PC-3 (cell line): ENCODE results near the gene SPESP1.

Source experiments
- EZH2 ChIP-seq: fragments of 300-600 bp; sonication (generic); IDR thresholded peaks from one replicate; pipeline ENCODE4 v1.6.1; 2017; ENCODE audit warnings: antibody characterized with exemption, mild to moderate bottlenecking, low read length; ENCODE audit not compliant: unreplicated experiment
- EZH2phosphoT487 ChIP-seq: fragments of 300-600 bp; sonication (generic); IDR thresholded peaks from 2 replicates; pipeline ENCODE4 v1.6.1; 2018; ENCODE audit warnings: mild to moderate bottlenecking, antibody characterized with exemption, low read length, borderline replicate concordance
- TF ChIP-seq, protein P1 (sequence below): fragments of 300-600 bp; sonication (generic); conservative IDR thresholded peaks from 2 replicates; pipeline ENCODE4 v1.5.1; 2017; ENCODE audit warnings: antibody characterized with exemption, low read depth, mild to moderate bottlenecking, low read length

DNA sequence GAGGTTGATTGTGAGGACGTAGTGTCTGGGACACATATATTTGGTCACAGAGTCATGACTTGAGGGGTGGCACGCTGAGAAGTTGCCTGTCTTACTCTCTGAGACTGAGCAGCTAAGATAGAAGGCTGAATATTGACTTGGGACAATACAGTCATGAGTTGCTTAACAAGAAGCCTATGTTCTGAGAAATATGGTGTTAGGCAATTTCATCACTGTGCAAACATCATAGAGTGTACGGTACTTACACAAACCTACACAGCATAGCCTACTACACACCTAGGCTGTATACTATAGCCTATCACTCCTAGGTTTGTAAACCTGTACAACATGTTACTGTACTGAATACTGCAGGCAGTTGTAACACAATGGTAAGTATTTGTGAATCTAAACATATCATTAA, 30.3 kb upstream of the SPESP1 start:
- TF ChIP-seq, protein P1, sequence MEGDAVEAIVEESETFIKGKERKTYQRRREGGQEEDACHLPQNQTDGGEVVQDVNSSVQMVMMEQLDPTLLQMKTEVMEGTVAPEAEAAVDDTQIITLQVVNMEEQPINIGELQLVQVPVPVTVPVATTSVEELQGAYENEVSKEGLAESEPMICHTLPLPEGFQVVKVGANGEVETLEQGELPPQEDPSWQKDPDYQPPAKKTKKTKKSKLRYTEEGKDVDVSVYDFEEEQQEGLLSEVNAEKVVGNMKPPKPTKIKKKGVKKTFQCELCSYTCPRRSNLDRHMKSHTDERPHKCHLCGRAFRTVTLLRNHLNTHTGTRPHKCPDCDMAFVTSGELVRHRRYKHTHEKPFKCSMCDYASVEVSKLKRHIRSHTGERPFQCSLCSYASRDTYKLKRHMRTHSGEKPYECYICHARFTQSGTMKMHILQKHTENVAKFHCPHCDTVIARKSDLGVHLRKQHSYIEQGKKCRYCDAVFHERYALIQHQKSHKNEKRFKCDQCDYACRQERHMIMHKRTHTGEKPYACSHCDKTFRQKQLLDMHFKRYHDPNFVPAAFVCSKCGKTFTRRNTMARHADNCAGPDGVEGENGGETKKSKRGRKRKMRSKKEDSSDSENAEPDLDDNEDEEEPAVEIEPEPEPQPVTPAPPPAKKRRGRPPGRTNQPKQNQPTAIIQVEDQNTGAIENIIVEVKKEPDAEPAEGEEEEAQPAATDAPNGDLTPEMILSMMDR: no peak
- TF ChIP-seq EZH2 (no peak), EZH2phosphoT487 (no peak)
